ENCODE measurements around the gene PCBP3. TPM values are rescaled to one million over a fixed set of nuclear protein-coding genes. Genes with fewer than 3 reads are reported as not detected.
"Not testable (repeated sequence)": the region's sequence is repeated elsewhere in the genome, so short reads cannot be mapped to it uniquely, and the experiment has no call there.

The PCBP3 gene
- total RNA-seq, 1 experiment from 2014 or later: 1.4 TPM

DNA sequence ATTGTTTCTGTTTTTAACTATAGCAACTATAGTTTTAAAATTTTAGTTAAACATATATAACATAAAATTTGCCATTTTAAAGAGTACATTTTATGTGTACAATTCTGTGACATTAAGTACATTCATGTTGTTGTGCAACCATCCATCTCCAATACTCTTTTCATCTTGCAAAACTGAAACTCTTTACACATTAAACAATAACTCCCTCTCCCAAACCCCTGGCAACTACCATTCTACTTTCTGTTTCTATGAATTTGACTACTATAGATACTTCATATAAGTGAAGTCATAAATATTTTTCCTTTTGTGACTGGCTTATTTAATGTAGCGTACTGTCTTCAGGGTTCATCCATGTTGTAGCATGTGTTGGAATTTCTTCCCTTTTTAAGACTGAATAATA is 25.9 kb downstream of the PCBP3 start:
- CTCF ChIA-PET: no interaction called here
- TF ChIP-seq, protein P1, sequence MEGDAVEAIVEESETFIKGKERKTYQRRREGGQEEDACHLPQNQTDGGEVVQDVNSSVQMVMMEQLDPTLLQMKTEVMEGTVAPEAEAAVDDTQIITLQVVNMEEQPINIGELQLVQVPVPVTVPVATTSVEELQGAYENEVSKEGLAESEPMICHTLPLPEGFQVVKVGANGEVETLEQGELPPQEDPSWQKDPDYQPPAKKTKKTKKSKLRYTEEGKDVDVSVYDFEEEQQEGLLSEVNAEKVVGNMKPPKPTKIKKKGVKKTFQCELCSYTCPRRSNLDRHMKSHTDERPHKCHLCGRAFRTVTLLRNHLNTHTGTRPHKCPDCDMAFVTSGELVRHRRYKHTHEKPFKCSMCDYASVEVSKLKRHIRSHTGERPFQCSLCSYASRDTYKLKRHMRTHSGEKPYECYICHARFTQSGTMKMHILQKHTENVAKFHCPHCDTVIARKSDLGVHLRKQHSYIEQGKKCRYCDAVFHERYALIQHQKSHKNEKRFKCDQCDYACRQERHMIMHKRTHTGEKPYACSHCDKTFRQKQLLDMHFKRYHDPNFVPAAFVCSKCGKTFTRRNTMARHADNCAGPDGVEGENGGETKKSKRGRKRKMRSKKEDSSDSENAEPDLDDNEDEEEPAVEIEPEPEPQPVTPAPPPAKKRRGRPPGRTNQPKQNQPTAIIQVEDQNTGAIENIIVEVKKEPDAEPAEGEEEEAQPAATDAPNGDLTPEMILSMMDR (IDR thresholded peaks at IDR 0.05; ENCODE audit: unreplicated experiment): no peak
- no TSS peak for BruUV-seq (replicated peaks)
- intact Hi-C loops (cut with micrococcal nuclease; ENCODE audit: unreplicated experiment): no loop called here
- no peaks in the 10 kb centered on the region for H3K9me3 Mint-ChIP-seq (ENCODE audit: low read depth, unreplicated experiment)
- H3K4me1 Mint-ChIP-seq (ENCODE audit: low read depth, unreplicated experiment): no peaks in the 10 kb centered on the region
- no peak overlapping the region for H3K27ac Mint-ChIP-seq (ENCODE audit: unreplicated experiment)
- H3K36me3 Mint-ChIP-seq (ENCODE audit: insufficient read depth, unreplicated experiment): no peaks in the 10 kb centered on the region
- H3K4me3 Mint-ChIP-seq (ENCODE audit: low read depth, unreplicated experiment): no peak overlapping the region
- no peak for DNase-seq
- H3K27me3 Mint-ChIP-seq (ENCODE audit: unreplicated experiment): peaks cover 31% of the 10 kb centered on the region

DNA sequence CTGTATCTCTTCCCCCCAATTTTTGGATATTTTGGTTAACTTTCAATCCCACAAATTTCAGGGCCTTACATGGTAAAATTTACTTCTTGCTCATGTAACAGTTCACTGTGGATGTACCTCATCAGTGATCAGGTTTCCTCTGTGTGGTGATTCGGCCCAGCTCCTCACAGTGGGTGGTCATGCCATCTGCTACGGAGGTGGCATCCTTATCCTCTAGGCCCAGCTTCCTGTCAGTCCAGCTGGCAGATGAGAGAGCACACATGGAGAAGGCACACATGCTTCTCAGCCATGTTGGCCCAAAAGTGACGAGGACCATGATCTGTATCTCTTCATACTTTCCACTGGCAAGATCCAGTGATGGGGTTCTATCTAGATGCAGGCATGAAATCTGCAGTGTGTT is 27.2 kb downstream of the PCBP3 start:
- Mint-ChIP-seq H3K36me3 (ENCODE audit: insufficient read depth, unreplicated experiment) (no peaks in the 10 kb centered on the region), H3K27ac (ENCODE audit: unreplicated experiment) (no peak overlapping the region), H3K4me1 (ENCODE audit: low read depth, unreplicated experiment) (no peaks in the 10 kb centered on the region), H3K4me3 (ENCODE audit: low read depth, unreplicated experiment) (no peak overlapping the region), H3K9me3 (ENCODE audit: low read depth, unreplicated experiment) (no peaks in the 10 kb centered on the region), H3K27me3 (ENCODE audit: unreplicated experiment) (peaks cover 31% of the 10 kb centered on the region)
- BruUV-seq (replicated peaks): no TSS peak
- DNase-seq: no peak
- TF ChIP-seq, protein P1 (IDR thresholded peaks at IDR 0.05; ENCODE audit: unreplicated experiment): no peak
- CTCF ChIA-PET: no interaction called here
- intact Hi-C loops (cut with micrococcal nuclease; ENCODE audit: unreplicated experiment): no loop called here

DNA sequence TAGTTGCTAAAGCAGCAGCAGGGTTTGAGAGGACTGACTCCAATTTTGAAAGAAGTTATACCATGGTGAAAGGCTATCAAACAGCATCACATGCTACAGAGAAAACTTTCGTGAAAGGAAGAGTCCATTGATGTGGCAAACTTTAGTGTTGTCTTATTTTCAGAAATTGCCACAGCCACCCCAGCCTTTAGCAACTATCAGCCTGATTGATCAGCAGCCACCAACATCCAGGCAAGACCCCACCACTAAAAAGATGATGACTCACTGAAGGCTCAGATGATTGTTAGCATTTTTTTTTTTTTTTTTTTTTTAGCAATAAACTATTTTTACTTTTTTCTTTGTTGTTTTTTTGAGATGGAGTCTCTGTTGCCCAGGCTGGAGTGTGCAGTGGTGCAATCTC is 35.3 kb downstream of the PCBP3 start:
- CTCF ChIA-PET: not testable (repeated sequence)
- H3K27me3 Mint-ChIP-seq (ENCODE audit: unreplicated experiment): peaks cover 20% of the 10 kb centered on the region

DNA sequence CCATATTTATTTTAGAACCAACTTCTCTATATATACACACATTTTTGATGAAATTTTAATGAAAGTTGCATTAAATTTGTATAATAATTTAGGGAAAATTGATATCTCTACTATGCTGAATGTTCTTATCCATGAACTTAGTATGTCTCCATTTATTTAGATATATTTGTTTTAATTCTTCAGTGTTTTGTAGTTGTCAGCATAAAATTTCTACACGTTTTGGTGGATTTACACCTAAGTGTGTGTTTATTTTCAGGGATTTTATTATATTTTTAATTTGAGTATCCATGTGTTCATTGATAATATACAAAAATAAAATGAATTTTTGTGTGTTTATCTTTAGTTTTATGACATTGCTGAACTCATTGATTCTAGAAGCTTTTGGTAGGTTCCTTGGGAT is 36.7 kb downstream of the PCBP3 start:
- H3K4me1 Mint-ChIP-seq (ENCODE audit: low read depth, unreplicated experiment): no peaks in the 10 kb centered on the region
- BruUV-seq (replicated peaks): no TSS peak
- peaks cover 20% of the 10 kb centered on the region for H3K27me3 Mint-ChIP-seq (ENCODE audit: unreplicated experiment)
- H3K27ac Mint-ChIP-seq (ENCODE audit: unreplicated experiment): no peak overlapping the region
- no peak for DNase-seq
- CTCF ChIA-PET: no interaction called here
- intact Hi-C loops (cut with micrococcal nuclease; ENCODE audit: unreplicated experiment): no loop called here
- TF ChIP-seq, protein P1 (IDR thresholded peaks at IDR 0.05; ENCODE audit: unreplicated experiment): no peak
- no peak overlapping the region for H3K4me3 Mint-ChIP-seq (ENCODE audit: low read depth, unreplicated experiment)
- H3K9me3 Mint-ChIP-seq (ENCODE audit: low read depth, unreplicated experiment): no peaks in the 10 kb centered on the region
- no peaks in the 10 kb centered on the region for H3K36me3 Mint-ChIP-seq (ENCODE audit: insufficient read depth, unreplicated experiment)

More for the DNA sequence above, 35.3 kb downstream of the PCBP3 start:
- BruUV-seq (replicated peaks); H3K4me1 Mint-ChIP-seq (ENCODE audit: low read depth, unreplicated experiment); H3K4me3 Mint-ChIP-seq (ENCODE audit: low read depth, unreplicated experiment); intact Hi-C loops (cut with micrococcal nuclease; ENCODE audit: unreplicated experiment); H3K36me3 Mint-ChIP-seq (ENCODE audit: insufficient read depth, unreplicated experiment); DNase-seq; H3K9me3 Mint-ChIP-seq (ENCODE audit: low read depth, unreplicated experiment); H3K27ac Mint-ChIP-seq (ENCODE audit: unreplicated experiment): not testable (repeated sequence)

DNA sequence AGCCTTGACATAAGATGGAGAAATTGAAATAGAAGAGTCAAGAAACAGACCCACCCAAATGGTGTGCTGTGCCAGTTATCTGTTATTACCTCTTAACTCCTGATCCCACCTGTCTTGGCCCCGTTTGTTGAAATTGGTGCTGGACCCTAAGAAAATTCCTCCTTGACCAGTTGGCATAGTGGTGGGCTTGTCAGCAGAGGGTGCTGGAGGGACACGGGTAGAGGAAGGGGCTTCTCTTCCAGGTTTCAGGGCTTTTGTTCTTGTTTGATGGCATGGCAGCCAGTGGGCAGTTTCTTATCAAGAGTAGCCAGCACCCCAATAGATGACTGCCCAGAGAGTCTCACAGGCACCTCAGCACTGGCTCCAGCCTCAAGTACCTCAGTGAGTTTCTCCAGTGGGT is 51.6 kb downstream of the PCBP3 start:
- TF ChIP-seq, protein P1 (IDR thresholded peaks at IDR 0.05; ENCODE audit: unreplicated experiment): no peak
- Mint-ChIP-seq H3K36me3 (ENCODE audit: insufficient read depth, unreplicated experiment) (no peaks in the 10 kb centered on the region), H3K9me3 (ENCODE audit: low read depth, unreplicated experiment) (no peaks in the 10 kb centered on the region), H3K27ac (ENCODE audit: unreplicated experiment) (no peak overlapping the region), H3K27me3 (ENCODE audit: unreplicated experiment) (peaks cover 27% of the 10 kb centered on the region), H3K4me3 (ENCODE audit: low read depth, unreplicated experiment) (no peak overlapping the region), H3K4me1 (ENCODE audit: low read depth, unreplicated experiment) (no peaks in the 10 kb centered on the region)
- CTCF ChIA-PET: no interaction called here
- BruUV-seq (replicated peaks): no TSS peak
- DNase-seq: no peak
- intact Hi-C loops (cut with micrococcal nuclease; ENCODE audit: unreplicated experiment): no loop called here
